Measurements from ENCODE around the gene CEMIP2. TPM values are rescaled to one million over a fixed set of nuclear protein-coding genes. Genes with fewer than 3 reads are reported as not detected.

CEMIP2 gene
- total and polyA plus RNA-seq, 4 donors = 37.3 to 150 (median 89.9) TPM

DNA sequence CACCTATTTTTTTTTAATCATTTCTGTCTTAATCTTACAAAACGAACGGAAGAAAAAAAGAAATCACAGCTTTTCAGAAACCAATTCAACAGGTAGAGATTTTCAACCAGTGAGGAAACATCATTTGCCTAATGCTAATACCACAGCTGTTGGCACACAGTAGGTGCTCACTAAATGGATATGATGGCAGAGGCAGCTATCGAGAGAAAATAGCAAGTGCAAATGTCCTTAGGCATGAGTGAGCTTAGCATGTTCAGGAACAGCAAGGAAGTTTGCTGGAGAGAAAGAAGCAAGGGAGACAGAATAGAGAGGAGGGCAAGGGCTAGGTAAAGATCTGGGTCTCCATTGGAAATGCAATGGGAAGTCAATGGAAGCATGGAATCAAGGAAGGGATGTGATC, 49.2 kb downstream of the CEMIP2 start:
- 95 to 96% methylated on average over 3 of the region's 3 CpGs for WGBS, 2 donors
- Histone ChIP-seq H3K4me3 (no peak overlapping the region), H3K36me3 (ENCODE audit: control insufficient read depth in 4 of 4, insufficient read depth in 4 of 4, low read length in 4 of 4) (peaks cover 5 to 14% (median 9%) of the 10 kb centered on the region in 4 donors), H3K27ac (ENCODE audit: low read depth in 1 of 2, low read length in 1 of 2) (no peak overlapping the region), H3K4me1 (ENCODE audit: control insufficient read depth in 5 of 5, insufficient read depth in 5 of 5, low read length in 5 of 5) (peaks cover 0 to 2% (median 0%) of the 10 kb centered on the region in 5 donors), H3K27me3 (ENCODE audit: control insufficient read depth in 3 of 3, insufficient read depth in 3 of 3, low read length in 2 of 3) (no peaks in the 10 kb centered on the region), H3K9me3 (ENCODE audit: control insufficient read depth in 4 of 4, insufficient read depth in 3 of 4, low read length in 3 of 4) (no peaks in the 10 kb centered on the region), H3K9ac (ENCODE audit: insufficient read depth in 1 of 2, low read length in 2 of 2) (no peak overlapping the region)
- TF ChIP-seq, protein P1, sequence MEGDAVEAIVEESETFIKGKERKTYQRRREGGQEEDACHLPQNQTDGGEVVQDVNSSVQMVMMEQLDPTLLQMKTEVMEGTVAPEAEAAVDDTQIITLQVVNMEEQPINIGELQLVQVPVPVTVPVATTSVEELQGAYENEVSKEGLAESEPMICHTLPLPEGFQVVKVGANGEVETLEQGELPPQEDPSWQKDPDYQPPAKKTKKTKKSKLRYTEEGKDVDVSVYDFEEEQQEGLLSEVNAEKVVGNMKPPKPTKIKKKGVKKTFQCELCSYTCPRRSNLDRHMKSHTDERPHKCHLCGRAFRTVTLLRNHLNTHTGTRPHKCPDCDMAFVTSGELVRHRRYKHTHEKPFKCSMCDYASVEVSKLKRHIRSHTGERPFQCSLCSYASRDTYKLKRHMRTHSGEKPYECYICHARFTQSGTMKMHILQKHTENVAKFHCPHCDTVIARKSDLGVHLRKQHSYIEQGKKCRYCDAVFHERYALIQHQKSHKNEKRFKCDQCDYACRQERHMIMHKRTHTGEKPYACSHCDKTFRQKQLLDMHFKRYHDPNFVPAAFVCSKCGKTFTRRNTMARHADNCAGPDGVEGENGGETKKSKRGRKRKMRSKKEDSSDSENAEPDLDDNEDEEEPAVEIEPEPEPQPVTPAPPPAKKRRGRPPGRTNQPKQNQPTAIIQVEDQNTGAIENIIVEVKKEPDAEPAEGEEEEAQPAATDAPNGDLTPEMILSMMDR (IDR thresholded peaks at IDR 0.05; ENCODE audit: control extremely low read depth, extremely low read depth) = no peak
- DNase-seq = no peak
- no peak for ATAC-seq (ENCODE audit: insufficient read depth, low FRiP score)

DNA sequence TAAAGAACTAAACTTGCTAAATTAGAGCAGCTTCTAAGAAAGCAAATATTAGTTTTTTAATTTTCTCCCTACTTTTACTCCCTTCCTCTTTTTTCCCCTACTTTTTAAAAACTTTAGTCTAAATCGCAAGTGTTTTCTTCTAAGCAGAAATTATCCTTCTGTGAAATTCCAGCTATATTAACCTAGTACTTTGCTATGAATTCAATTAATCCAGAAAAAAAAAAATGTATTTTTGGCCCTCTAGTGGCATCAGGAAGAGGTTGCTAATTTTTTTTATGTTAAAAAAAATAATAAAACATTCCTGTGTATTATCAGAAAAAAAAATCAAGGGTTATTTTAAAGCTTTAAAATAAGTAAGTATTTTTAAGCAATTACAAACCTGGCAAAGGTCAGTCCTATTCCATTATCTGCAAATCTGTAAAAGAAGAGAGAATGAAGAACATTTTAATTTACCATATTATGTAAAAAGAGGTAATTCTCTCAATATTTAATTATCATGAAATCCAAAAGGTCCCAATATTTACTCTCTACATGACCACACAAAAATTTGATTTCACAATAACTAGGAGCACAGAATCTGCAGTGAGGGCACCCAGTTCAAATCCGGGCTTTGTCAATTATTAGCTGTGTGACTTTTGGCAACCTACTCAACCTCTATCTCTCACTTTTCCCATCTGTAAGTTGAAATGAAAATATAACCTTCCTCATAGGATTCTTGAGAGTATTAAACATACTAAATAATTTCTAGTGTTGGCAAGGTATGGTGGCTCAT, 52.0 kb downstream of the CEMIP2 start:
- Histone ChIP-seq H3K4me3 (no peak overlapping the region), H3K9me3 (ENCODE audit: control insufficient read depth in 4 of 4, insufficient read depth in 3 of 4, low read length in 3 of 4) (no peaks in the 10 kb centered on the region), H3K27ac (ENCODE audit: low read depth in 1 of 2, low read length in 1 of 2) (no peak overlapping the region), H3K9ac (ENCODE audit: insufficient read depth in 1 of 2, low read length in 2 of 2) (no peak overlapping the region), H3K4me1 (ENCODE audit: control insufficient read depth in 5 of 5, insufficient read depth in 5 of 5, low read length in 5 of 5) (peaks cover 0 to 2% (median 0%) of the 10 kb centered on the region in 5 donors), H3K36me3 (ENCODE audit: control insufficient read depth in 4 of 4, insufficient read depth in 4 of 4, low read length in 4 of 4) (peaks cover 8 to 23% (median 19%) of the 10 kb centered on the region in 4 donors), H3K27me3 (ENCODE audit: control insufficient read depth in 3 of 3, insufficient read depth in 3 of 3, low read length in 2 of 3) (no peaks in the 10 kb centered on the region)
- DNase-seq (peak in 1 of 3 donors; percentile 18), ATAC-seq (ENCODE audit: insufficient read depth, low FRiP score) (no peak)
- TF ChIP-seq, protein P1 (IDR thresholded peaks at IDR 0.05; ENCODE audit: control extremely low read depth, extremely low read depth) = no peak
- WGBS, 2 donors = 91 to 93% methylated on average over 2 of the region's 2 CpGs

DNA sequence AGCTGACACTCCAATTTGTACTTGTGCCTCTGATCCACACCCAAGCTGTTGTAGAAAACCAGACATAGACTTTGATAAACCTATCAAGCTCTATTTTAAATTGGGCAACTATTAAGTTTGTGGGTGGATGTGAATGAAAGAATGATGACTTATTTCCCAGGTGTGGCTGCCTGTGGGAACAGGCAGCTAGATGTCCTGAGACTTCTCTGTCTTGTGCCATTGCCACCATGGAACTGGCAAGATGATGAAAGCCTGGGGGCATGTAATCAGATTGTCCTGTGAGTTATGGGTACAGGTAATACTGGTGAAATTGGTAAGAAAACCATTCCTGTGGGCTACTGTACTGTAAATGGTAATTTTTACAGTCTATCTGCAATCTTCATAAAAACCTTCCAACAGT, 57.5 kb downstream of the CEMIP2 start:
- no peaks in the 10 kb centered on the region for H3K27me3 ChIP-seq (ENCODE audit: control insufficient read depth in 3 of 3, insufficient read depth in 3 of 3, low read length in 2 of 3)
- no peak for ATAC-seq (ENCODE audit: insufficient read depth, low FRiP score)
- no peak overlapping the region for H3K27ac ChIP-seq (ENCODE audit: low read depth in 1 of 2, low read length in 1 of 2)
- TF ChIP-seq, protein P1 (IDR thresholded peaks at IDR 0.05; ENCODE audit: control extremely low read depth, extremely low read depth) = no peak
- no peak for DNase-seq
- no peaks in the 10 kb centered on the region for H3K9me3 ChIP-seq (ENCODE audit: control insufficient read depth in 4 of 4, insufficient read depth in 3 of 4, low read length in 3 of 4)
- no peak overlapping the region for H3K4me3 ChIP-seq
- H3K9ac ChIP-seq (ENCODE audit: insufficient read depth in 1 of 2, low read length in 2 of 2) = no peak overlapping the region
- peaks cover 28 to 42% (median 35%) of the 10 kb centered on the region in 4 donors for H3K36me3 ChIP-seq (ENCODE audit: control insufficient read depth in 4 of 4, insufficient read depth in 4 of 4, low read length in 4 of 4)
- peaks cover 0 to 2% (median 0%) of the 10 kb centered on the region in 5 donors for H3K4me1 ChIP-seq (ENCODE audit: control insufficient read depth in 5 of 5, insufficient read depth in 5 of 5, low read length in 5 of 5)
